A549 (cell line): Measurements from ENCODE around the gene HOXD10. TPM values are rescaled to one million over a fixed set of nuclear protein-coding genes. Genes with fewer than 3 reads are reported as not detected.

Experiments
- ATAC-seq, 2 experiments: fragments of 200-7000 bp in 1 of 2; fragments of >200 bp in 1 of 2; cut with Nextera tagmentation in 1 of 2; cut with Tn5 transposase in 1 of 2; 3 replicates each; pipeline versions ENCODE4 v1.8.0 to v1.9.1; 2018 to 2020; ENCODE audit warnings: mild to moderate bottlenecking in 1 of 2, moderate library complexity in 1 of 2
- CTCF ChIA-PET: fragments of 300-600 bp; sonication (Branson Sonifier 250); formaldehyde crosslinking; extraction: SDS; loops from one replicate; lab custom pipeline; 2021; ENCODE audit warnings: antibody characterized with exemption, inconsistent platforms; lab: Yijun Ruan, JAX
- POLR2A ChIA-PET: fragments of 350-600 bp; formaldehyde crosslinking; extraction: SDS; loops from one replicate; lab custom pipeline; 2021; ENCODE audit warnings: antibody characterized with exemption, inconsistent platforms; lab: Yijun Ruan, JAX
- DNase-seq, 2 experiments: peaks; one replicate each; pipeline versions ENCODE4 v3.0.0 to v3.0.0-alpha.2; 2011 to 2016; ENCODE audit warnings: low read depth in 1 of 2, low spot score in 1 of 2
- FAIRE-seq: peaks from 2 replicates; lab custom pipeline; 2011; peaks lifted over from hg19 to GRCh38; lab: Jason Lieb, UNC
- H3K27ac ChIP-seq, 2 experiments: fragments of >200 bp; sonication (Bioruptor Twin); formaldehyde crosslinking; 3 replicates each; pipeline ENCODE4 v1.5.1; 2016 to 2017
- H3K4me1 ChIP-seq: fragments of >200 bp; sonication (Bioruptor Twin); formaldehyde crosslinking; 3 replicates; pipeline ENCODE4 v1.6.1; 2016
- H3K4me2 ChIP-seq: fragments of >200 bp; sonication (Bioruptor Twin); formaldehyde crosslinking; 3 replicates; pipeline ENCODE4 v1.6.1; 2016
- H3K4me3 ChIP-seq: fragments of >200 bp; sonication (Bioruptor Twin); formaldehyde crosslinking; 3 replicates; pipeline ENCODE4 v1.5.1; 2016
- H3K9me3 ChIP-seq: fragments of >200 bp; sonication (Bioruptor Twin); formaldehyde crosslinking; 3 replicates; pipeline ENCODE4 v1.6.1; 2016
- CHD2 ChIP-seq: fragments of 150-350 bp; IDR thresholded peaks from 2 replicates; pipeline ENCODE4 v1.6.1; 2014; ENCODE audit warnings: low read length; ENCODE audit not compliant: partially characterized antibody
- EHMT2 ChIP-seq: fragments of 200-600 bp; sonication (generic); IDR thresholded peaks from 2 replicates; pipeline ENCODE4 v1.6.1; 2016; ENCODE audit warnings: antibody characterized with exemption, low read depth, mild to moderate bottlenecking, moderate library complexity
- FOSB ChIP-seq: fragments of 250-450 bp; sonication (Bioruptor Pico); IDR thresholded peaks from 2 replicates; pipeline ENCODE4 v1.5.0; 2020; ENCODE audit warnings: mild to moderate bottlenecking, moderate library complexity
- HEYL ChIP-seq: fragments of 250-450 bp; sonication (Bioruptor Pico); IDR thresholded peaks from 2 replicates; pipeline ENCODE4 v1.8.0; 2021; ENCODE audit warnings: mild to moderate bottlenecking, moderate library complexity
- JUNB ChIP-seq: fragments of >200 bp; sonication (Bioruptor Twin); formaldehyde crosslinking; IDR thresholded peaks from 2 replicates; pipeline ENCODE4 v1.6.1; 2016
- MAFK ChIP-seq: fragments of 450-650 bp; IDR thresholded peaks from 2 replicates; pipeline ENCODE4 v1.6.1; 2014; ENCODE audit not compliant: partially characterized antibody
- NFE2L2 ChIP-seq: fragments of 150-350 bp; conservative IDR thresholded peaks from 2 replicates; pipeline ENCODE4 v1.6.1; 2014; ENCODE audit warnings: low read length
- NR3C1 ChIP-seq: fragments of >200 bp; sonication (Bioruptor Twin); formaldehyde crosslinking; IDR thresholded peaks from 3 replicates; pipeline ENCODE4 v1.6.1; 2017
- USF2 ChIP-seq: fragments of 450-650 bp; IDR thresholded peaks from 2 replicates; pipeline ENCODE4 v1.6.1; 2014; ENCODE audit warnings: antibody characterized with exemption
- ZNF302 ChIP-seq: fragments of 250-450 bp; sonication (Bioruptor Pico); IDR thresholded peaks from 2 replicates; pipeline ENCODE4 v1.9.0; 2021; ENCODE audit warnings: inconsistent platforms, mild to moderate bottlenecking, moderate library complexity
- WGBS: methylation state at CpG from one replicate; pipeline ENCODE4 v1.1.6; 2017; ENCODE audit errors: missing lambda C conversion rate; 5-methylcytosine and 5-hydroxymethylcytosine counted together
- polyA plus RNA-seq, 4 experiments: library from polyadenylated mRNA; depleted of rRNA in 3 of 4; stranded (reverse); fragments of >200 nt; fragmentation: RNase III in 1 of 4; extraction: RNeasy Plus Mini Kit Qiagen cat#74134 plus additional on column Dnase treatment in 1 of 4; gene quantifications; 2 replicates in 3 of 4; 3 replicates in 1 of 4; pipeline ENCODE4 v1.2.3, GENCODE V29; 2011 to 2017
- TF ChIP-seq, protein P1 (sequence below): IDR thresholded peaks from 2 replicates; pipeline ENCODE4 v1.6.1; 2012
- TF ChIP-seq, protein P2 (sequence below): fragments of 150-350 bp; IDR thresholded peaks from 2 replicates; pipeline ENCODE4 v1.6.1; 2014; ENCODE audit warnings: low read depth, mild to moderate bottlenecking, low read length
- TF ChIP-seq, protein P3 (sequence below): IDR thresholded peaks from 2 replicates; pipeline ENCODE4 v1.6.1; 2012; ENCODE audit warnings: low read depth, borderline replicate concordance
- TF ChIP-seq, protein P4 (sequence below): fragments of 250-450 bp; sonication (Bioruptor Pico); IDR thresholded peaks from 2 replicates; pipeline ENCODE4 v1.5.0; 2021; ENCODE audit warnings: mild to moderate bottlenecking, moderate library complexity, borderline replicate concordance
- TF ChIP-seq, protein P5 (sequence below): fragments of >200 bp; sonication (Bioruptor Twin); formaldehyde crosslinking; IDR thresholded peaks from 3 replicates; pipeline ENCODE4 v1.5.1; 2016

The HOXD10 gene
- polyA plus RNA-seq, 2 of the 4 experiments (the other 2 are of a cell fraction) = 4.3 to 4.8 TPM

DNA sequence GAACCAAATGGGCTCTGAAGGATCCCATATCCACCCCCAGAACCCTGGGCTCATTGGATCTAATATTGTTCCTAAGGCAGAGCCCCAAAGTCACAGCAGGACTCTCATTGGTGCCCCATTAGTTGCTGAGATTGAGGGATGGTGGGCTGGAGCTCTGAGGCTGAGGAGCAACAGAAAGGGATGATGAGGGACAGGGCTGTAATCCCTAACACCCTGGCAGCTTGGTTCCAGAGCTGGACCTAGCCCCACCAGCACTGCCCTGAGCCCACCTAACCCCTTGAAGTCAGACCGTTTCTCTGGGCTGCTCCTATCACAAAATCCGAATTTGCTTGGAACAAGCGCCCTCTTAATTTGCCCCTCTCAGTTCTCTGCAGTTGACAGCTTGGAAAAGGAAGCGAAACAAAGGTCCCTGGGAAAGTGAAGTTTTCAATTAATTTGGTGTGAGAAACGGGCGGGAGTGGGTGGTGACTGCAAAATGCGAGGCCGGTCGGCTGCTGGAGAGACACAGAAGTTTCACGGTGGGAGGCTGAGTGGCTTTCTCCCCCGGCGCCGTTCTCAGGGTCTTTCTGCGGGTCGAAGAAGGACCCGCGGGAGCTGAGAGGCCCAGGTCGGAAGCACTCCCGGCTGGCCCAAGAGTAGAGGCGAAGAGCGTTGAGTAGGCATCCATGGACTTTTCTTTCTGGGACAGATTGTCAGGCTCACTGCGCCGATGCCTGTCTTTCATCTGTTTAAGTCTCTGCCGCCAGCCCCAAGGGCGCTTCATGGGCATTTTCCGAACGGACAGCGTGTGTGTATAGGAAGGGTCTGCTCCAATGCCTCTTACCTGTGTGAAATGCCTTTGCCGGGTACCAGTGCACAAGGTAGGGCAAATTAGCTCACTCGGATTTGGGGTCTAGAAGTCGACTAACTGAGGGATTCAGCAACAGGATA lies 25.0 kb upstream of the HOXD10 start:
- H3K4me3 ChIP-seq = no peak overlapping the region
- ATAC-seq (no peak), DNase-seq (no peak), FAIRE-seq (no peak)
- ChIA-PET POLR2A (no interaction called here), CTCF (interaction anchor here (1.4 to 2.2 kb wide), 3 partner anchors 12 to 401 kb away, joined by 4 to 8 read pairs (median 6); no protein-coding TSS in a partner anchor)
- no peaks in the 10 kb centered on the region for H3K9me3 ChIP-seq
- WGBS = 73% methylated on average over 31 of the region's 31 CpGs
- H3K4me2 ChIP-seq = no peak overlapping the region
- peaks cover 2% of the 10 kb centered on the region; the same call in 1 of the 3 replicates for H3K4me1 ChIP-seq
- no peak for TF ChIP-seq MAFK
- no peak for TF ChIP-seq ZNF302 (CRISPR knock-in tag)
- no peak for TF ChIP-seq NFE2L2
- TF ChIP-seq, protein P1, sequence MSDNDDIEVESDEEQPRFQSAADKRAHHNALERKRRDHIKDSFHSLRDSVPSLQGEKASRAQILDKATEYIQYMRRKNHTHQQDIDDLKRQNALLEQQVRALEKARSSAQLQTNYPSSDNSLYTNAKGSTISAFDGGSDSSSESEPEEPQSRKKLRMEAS = no peak
- no peak for TF ChIP-seq FOSB
- no peak for TF ChIP-seq EHMT2
- no peak overlapping the region for H3K27ac ChIP-seq

DNA sequence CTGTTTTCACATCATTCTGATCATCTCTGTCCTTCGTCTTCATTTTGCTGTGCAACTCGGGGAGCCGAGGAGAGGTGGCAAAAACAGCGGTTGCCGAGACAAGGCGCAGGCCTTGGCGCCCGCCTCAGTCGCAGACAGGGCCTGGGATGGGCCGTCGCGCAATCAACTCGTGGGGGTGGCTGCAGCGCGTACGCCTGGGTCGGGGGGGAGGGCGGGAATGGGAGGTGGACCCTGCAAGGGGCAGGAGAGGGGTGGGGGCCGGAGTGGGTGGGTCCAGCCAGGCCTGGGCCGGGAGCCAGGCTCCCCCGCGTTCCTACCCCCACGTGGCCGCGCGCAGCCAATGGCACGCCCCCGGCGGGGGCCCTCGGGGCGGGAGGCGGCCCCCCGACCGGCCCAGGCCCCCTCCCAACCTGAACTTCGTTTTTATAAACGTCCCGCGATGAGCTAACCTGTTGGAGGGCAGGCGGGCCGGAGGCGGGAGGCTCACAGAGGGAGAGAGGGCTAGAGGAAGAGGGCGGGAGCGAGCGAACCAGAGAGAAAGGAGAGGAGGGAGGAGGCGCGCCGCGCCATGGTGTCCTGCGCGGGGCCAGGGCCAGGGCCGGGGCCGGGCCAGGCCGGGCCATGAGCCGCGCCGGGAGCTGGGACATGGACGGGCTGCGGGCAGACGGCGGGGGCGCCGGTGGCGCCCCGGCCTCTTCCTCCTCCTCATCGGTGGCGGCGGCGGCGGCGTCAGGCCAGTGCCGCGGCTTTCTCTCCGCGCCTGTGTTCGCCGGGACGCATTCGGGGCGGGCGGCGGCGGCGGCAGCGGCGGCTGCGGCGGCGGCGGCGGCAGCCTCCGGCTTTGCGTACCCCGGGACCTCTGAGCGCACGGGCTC lies 24.1 kb upstream of the HOXD10 start, which contains the start of gene HOXD13:
Gene HOXD13, plus strand, starts transcription at position 452 of the 875 bp plus-strand sequence. Its CDS starts 170 bp downstream, at position 622.
- DNase-seq (no peak), FAIRE-seq (no peak), ATAC-seq (peak; percentile 16 to 28; a peak in 2 of 6 replicates)
- H3K4me3 ChIP-seq = peak within 1 kb of the TSS; percentile 46
- ChIA-PET CTCF (interaction anchor here (1.4 to 2.2 kb wide), 4 partner anchors 11 to 402 kb away, joined by 3 to 8 read pairs (median 5); no protein-coding TSS in a partner anchor), POLR2A (no interaction called here)
- no peaks in the 10 kb centered on the region for H3K9me3 ChIP-seq
- H3K4me2 ChIP-seq = peak within 1 kb of the TSS; percentile 67
- no peak for TF ChIP-seq JUNB
- TF ChIP-seq, protein P2, sequence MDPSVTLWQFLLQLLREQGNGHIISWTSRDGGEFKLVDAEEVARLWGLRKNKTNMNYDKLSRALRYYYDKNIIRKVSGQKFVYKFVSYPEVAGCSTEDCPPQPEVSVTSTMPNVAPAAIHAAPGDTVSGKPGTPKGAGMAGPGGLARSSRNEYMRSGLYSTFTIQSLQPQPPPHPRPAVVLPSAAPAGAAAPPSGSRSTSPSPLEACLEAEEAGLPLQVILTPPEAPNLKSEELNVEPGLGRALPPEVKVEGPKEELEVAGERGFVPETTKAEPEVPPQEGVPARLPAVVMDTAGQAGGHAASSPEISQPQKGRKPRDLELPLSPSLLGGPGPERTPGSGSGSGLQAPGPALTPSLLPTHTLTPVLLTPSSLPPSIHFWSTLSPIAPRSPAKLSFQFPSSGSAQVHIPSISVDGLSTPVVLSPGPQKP = no peak
- TF ChIP-seq USF2 = no peak
- TF ChIP-seq NFE2L2 = no peak
- H3K4me1 ChIP-seq = peaks cover 7% of the 10 kb centered on the region; the same call in 2 of the 3 replicates
- peak within 1 kb of the TSS; percentile 50 to 79; a peak in 4 of 6 replicates for H3K27ac ChIP-seq
- WGBS = 65% methylated on average over 55 of the region's 95 CpGs

GRCh38 chr2:176093145-176093897 lies 23.3 kb upstream of the HOXD10 start:
- peak overlapping the region in 1 of 2 experiments; percentile 79; a peak in 3 of 6 replicates for H3K27ac ChIP-seq
- peak overlapping the region; percentile 46 for H3K4me3 ChIP-seq
- FAIRE-seq (no peak), ATAC-seq (peak; percentile 32 to 39; a peak in 4 of 6 replicates), DNase-seq (no peak)
- 53% methylated on average over 23 of the region's 53 CpGs for WGBS
- H3K4me1 ChIP-seq = peaks cover 7% of the 10 kb centered on the region; the same call in 2 of the 3 replicates
- peak overlapping the region; percentile 67 for H3K4me2 ChIP-seq
- ChIA-PET POLR2A (no interaction called here), CTCF (interaction anchor here (1.2 to 2.2 kb wide), 6 partner anchors 8 to 726 kb away, joined by 3 to 9 read pairs (median 4); no protein-coding TSS in a partner anchor)
- TF ChIP-seq CHD2 = no peak
- no peak for TF ChIP-seq HEYL
- TF ChIP-seq, protein P3, sequence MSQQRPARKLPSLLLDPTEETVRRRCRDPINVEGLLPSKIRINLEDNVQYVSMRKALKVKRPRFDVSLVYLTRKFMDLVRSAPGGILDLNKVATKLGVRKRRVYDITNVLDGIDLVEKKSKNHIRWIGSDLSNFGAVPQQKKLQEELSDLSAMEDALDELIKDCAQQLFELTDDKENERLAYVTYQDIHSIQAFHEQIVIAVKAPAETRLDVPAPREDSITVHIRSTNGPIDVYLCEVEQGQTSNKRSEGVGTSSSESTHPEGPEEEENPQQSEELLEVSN = peak; percentile 30; the same call in 1 of the 2 replicates
- TF ChIP-seq, protein P1 = peak; percentile 75
- TF ChIP-seq, protein P4, sequence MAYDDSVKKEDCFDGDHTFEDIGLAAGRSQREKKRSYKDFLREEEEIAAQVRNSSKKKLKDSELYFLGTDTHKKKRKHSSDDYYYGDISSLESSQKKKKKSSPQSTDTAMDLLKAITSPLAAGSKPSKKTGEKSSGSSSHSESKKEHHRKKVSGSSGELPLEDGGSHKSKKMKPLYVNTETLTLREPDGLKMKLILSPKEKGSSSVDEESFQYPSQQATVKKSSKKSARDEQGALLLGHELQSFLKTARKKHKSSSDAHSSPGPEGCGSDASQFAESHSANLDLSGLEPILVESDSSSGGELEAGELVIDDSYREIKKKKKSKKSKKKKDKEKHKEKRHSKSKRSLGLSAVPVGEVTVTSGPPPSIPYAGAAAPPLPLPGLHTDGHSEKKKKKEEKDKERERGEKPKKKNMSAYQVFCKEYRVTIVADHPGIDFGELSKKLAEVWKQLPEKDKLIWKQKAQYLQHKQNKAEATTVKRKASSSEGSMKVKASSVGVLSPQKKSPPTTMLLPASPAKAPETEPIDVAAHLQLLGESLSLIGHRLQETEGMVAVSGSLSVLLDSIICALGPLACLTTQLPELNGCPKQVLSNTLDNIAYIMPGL (CRISPR knock-in tag) = no peak
- TF ChIP-seq NR3C1 = no peak
- TF ChIP-seq, protein P5, sequence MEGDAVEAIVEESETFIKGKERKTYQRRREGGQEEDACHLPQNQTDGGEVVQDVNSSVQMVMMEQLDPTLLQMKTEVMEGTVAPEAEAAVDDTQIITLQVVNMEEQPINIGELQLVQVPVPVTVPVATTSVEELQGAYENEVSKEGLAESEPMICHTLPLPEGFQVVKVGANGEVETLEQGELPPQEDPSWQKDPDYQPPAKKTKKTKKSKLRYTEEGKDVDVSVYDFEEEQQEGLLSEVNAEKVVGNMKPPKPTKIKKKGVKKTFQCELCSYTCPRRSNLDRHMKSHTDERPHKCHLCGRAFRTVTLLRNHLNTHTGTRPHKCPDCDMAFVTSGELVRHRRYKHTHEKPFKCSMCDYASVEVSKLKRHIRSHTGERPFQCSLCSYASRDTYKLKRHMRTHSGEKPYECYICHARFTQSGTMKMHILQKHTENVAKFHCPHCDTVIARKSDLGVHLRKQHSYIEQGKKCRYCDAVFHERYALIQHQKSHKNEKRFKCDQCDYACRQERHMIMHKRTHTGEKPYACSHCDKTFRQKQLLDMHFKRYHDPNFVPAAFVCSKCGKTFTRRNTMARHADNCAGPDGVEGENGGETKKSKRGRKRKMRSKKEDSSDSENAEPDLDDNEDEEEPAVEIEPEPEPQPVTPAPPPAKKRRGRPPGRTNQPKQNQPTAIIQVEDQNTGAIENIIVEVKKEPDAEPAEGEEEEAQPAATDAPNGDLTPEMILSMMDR = 0 out of 3 replicates have a peak, but pooled peaks have one; percentile 7
- H3K9me3 ChIP-seq = no peaks in the 10 kb centered on the region
